ENCODE measurements around the gene HMX1.

Gene HMX1

DNA sequence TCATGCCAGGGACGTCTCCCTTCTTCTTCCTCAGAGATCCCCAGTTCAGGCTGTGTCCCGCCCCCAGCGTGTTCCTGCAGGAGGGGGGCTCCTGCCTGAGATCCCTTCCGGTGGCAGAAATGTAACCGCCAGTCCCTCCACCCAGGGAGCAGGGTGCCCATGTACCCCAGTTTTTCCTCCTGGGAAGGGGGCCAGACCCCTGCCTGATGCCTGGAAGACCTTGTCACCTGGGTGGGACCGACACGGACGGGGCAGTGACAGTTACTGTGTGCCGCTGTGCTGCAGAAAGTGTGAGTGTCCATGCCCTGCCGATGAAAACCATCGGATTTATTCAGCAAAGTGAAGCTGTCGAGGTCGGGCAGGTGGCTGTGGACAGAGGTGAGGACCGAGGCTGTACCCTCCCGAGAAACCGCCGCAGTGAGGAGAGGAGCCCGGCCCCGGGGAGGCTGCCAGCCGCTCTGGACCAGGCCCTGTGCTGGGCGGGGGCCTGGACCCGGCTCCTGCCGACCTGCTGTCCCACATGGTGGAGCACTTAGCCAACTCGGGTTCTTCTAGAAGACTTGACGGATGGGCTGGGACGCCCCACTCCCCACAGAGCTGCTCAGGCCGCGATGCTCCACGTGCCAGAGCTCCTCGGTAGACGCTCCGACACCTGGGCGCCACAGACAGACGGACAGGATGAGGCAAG is 36.7 kb upstream of the HMX1 start:
- TF ChIP-seq ZFX (IDR thresholded peaks at IDR 0.05; ENCODE audit: borderline replicate concordance): no peak
- TF ChIP-seq, protein P1, sequence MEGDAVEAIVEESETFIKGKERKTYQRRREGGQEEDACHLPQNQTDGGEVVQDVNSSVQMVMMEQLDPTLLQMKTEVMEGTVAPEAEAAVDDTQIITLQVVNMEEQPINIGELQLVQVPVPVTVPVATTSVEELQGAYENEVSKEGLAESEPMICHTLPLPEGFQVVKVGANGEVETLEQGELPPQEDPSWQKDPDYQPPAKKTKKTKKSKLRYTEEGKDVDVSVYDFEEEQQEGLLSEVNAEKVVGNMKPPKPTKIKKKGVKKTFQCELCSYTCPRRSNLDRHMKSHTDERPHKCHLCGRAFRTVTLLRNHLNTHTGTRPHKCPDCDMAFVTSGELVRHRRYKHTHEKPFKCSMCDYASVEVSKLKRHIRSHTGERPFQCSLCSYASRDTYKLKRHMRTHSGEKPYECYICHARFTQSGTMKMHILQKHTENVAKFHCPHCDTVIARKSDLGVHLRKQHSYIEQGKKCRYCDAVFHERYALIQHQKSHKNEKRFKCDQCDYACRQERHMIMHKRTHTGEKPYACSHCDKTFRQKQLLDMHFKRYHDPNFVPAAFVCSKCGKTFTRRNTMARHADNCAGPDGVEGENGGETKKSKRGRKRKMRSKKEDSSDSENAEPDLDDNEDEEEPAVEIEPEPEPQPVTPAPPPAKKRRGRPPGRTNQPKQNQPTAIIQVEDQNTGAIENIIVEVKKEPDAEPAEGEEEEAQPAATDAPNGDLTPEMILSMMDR (IDR thresholded peaks at IDR 0.05): no peak
- H3K27ac ChIP-seq: no peak overlapping the region

DNA sequence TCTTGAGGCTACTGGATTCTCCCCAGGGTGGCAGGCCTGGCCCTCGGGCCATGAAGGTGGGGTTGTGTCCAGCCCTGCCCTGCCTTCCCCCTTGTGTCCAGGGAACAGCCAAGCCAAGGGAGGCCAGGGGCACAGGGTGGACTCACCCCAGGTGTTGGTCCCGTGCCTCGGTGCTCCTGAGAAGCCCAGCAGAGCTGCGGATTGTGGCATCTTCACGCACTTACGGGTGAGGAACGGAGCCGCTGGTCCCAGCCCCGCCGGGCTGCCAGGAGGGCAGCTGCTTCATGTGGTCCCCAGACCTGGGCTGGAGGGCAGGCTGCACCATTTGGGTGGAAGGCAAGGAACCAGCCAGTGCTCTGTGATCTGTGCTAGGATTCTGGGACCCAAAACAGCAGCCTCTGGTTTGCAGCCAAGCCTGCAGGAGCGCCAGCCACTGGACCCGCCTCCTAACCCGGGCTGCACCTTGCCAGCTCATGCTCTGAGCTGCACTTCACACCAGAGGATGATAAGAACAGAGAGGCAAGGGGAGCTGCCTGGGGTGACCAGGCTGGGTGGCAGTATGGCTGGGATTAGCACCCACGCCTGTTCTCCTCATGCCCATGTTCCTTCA is 36.1 kb upstream of the HMX1 start:
- TF ChIP-seq, protein P1 (IDR thresholded peaks at IDR 0.05): no peak
- no peak for TF ChIP-seq ZFX (IDR thresholded peaks at IDR 0.05; ENCODE audit: borderline replicate concordance)
- no peak overlapping the region for H3K27ac ChIP-seq

DNA sequence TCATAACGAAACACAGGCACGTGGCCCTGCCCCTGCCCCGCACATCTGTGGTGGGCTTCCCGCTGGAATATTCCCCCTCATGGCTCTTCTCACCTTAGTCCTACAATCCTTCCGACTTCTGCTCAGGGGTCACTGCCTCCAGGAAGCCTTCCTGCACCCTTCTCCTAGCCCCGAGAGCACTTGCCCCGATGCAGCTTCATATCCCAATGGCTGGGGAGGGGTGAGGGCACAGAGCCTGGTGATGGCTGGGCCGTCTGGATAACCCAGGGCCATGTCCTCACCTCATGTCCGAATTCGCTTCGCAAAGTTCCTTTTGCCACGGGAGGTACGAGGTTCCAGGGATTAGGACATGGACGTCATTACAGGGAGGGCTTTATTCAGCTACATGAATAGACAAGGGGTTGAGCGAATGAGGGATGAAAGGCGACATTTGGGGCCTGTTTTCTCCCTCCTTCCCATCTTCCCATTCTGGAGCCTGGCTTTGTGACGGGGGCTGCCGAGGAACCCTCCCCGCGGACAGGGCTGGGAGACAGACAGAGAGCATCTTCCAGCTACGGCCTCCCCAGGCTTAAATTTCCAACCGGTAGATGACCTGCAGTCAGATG is 35.5 kb upstream of the HMX1 start:
- TF ChIP-seq ZFX (IDR thresholded peaks at IDR 0.05; ENCODE audit: borderline replicate concordance): no peak
- TF ChIP-seq, protein P1 (IDR thresholded peaks at IDR 0.05): no peak
- no peak overlapping the region for H3K27ac ChIP-seq

DNA sequence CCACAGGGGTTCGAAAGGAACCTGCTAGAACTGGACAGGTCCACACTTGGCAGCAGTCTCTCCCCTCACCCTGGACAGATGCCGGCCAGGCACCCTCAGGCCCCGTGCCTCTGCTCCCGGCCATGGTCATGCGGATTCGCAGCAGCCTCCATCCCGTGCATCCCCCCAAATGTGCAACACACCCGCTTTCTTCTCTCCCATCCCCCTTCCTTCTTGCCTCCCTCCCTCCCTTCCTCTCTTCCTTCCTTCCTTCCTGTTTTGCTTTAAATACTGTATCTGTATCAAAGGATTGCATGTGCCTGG is 35.0 kb upstream of the HMX1 start:
- no peak for TF ChIP-seq ZFX (IDR thresholded peaks at IDR 0.05; ENCODE audit: borderline replicate concordance)
- TF ChIP-seq, protein P1 (IDR thresholded peaks at IDR 0.05): no peak
- H3K27ac ChIP-seq: no peak overlapping the region

DNA sequence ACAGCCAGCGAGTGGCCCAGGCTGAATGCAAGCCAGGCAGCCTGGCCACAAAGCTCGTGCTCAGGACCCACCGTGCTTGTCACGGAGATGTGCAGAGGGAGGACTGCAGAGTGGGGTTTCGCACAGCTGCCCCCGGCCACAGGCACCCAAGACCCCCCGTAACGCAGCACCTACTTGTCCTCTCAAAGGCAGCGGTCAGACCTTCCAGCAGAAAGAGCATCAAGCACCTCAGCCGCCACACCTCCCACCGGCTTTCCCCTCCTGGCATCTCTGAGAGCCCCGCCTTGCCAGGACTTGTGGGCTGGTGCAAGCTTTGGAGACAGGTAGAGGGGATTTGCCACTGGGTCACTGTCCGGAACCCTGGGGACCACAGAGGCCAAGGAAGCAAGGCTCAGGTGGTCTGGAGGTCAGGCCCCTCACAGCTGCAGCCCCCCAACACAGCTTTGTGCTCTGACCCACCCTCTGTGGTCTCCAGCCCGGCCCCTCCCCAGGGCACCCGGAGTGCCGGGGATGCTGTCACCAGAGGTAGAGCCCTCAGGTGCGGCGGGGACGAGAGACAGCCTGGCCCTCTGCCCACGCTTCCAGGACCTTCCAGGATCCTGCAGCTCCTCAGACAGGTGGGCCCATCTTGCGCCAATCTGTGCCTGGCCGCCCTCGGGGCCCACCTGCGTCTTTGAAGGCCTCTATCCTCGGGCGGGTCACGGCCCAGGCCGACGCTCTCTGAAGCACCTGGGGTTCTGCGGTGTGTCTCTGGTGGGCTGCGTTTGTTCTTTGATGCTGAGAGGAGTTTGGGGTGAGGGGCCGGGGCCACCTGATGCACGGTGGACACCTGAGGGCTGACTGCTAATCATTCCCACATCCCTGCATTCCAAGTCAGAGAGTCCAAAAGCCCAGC is 34.4 kb upstream of the HMX1 start:
- H3K27ac ChIP-seq: no peak overlapping the region
- TF ChIP-seq, protein P1 (IDR thresholded peaks at IDR 0.05): no peak
- TF ChIP-seq ZFX (IDR thresholded peaks at IDR 0.05; ENCODE audit: borderline replicate concordance): no peak

DNA sequence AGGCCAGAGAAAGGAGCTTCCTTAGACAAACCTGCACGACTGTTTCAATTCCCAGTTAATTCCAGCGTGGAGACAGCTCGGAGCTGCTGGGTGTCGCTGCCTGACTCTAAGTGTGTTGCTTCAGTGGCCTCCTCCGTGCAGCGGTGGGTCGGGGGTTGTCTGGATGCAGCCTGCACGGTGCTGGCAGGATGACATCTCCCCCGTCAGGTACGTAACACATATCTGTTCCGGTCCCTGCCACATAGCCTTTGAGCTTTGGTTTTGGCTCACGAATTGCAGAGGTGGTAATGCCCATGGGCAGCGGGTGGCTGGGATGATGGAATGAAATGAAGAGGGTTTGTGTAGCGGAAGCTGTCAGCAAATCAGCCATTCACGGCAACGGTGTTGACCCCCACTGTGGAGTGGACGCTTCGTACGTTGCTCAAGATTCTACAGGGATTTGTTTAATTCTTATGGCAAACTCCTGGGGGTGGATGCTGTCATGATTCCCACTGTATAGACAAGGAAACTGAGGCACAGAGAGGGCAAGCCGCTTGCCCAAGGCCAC is 33.7 kb upstream of the HMX1 start:
- TF ChIP-seq, protein P1 (IDR thresholded peaks at IDR 0.05): no peak
- no peak for TF ChIP-seq ZFX (IDR thresholded peaks at IDR 0.05; ENCODE audit: borderline replicate concordance)
- H3K27ac ChIP-seq: no peak overlapping the region

Measured in 22Rv1 (cell line).